T-helper 2 cell (primary cell): ENCODE measurements around the gene PSTPIP2.
A peak's percentile ranks its signal among the peaks of the same experiment; 100 is the strongest.
"Not testable (repeated sequence)": the region's sequence is repeated elsewhere in the genome, so short reads cannot be mapped to it uniquely, and the experiment has no call there.

Experiments used
- DNase-seq, 5 experiments: peaks; one replicate each; pipeline versions ENCODE4 v3.0.0 to v3.0.0-alpha.2; 2012 to 2022
- total RNA-seq, 2 donors: gene quantifications; one replicate each; lab custom pipeline; 2026; lab: John Stamatoyannopoulos, UW

The PSTPIP2 gene
- 24.6 to 30.0 reads per million in 2 donors for total RNA-seq

GRCh38 chr18:46071653-46072375, at the start of gene PSTPIP2:
PSTPIP2 (minus strand) TSS chr18:46072260; CDS start chr18:46072188, 72 bp downstream.
- peak; percentile 33 to 79 (median 51) for DNase-seq

GRCh38 chr18:46113751-46114150, 41.7 kb upstream of the PSTPIP2 start:
- no peak for DNase-seq

- DNase-seq, result no peak
Measured at GRCh38 chr18:46110406-46110805, 38.3 kb upstream of the PSTPIP2 start.

- DNase-seq, result no peak
Measured at GRCh38 chr18:46109386-46109785, 37.3 kb upstream of the PSTPIP2 start.

- peak; percentile 67 to 79 (median 75) for DNase-seq
Measured at GRCh38 chr18:46104128-46104911, 32.3 kb upstream of the PSTPIP2 start, which contains the start of gene HAUS1. HAUS1 (plus strand) TSS chr18:46104385; CDS start chr18:46104412, 27 bp downstream.

GRCh38 chr18:46099463-46099862, 27.4 kb upstream of the PSTPIP2 start:
- DNase-seq, result no peak

- no peak for DNase-seq
Measured at GRCh38 chr18:46098616-46098933, 26.5 kb upstream of the PSTPIP2 start.

- peak; percentile 67 to 92 (median 77) for DNase-seq
Measured at GRCh38 chr18:46097801-46098615, 25.9 kb upstream of the PSTPIP2 start, which contains the start of gene ATP5F1A. ATP5F1A (minus strand) TSS chr18:46098296; CDS start chr18:46098231, 65 bp downstream.

- peak in 2 of 5 experiments; percentile 6 to 35 for DNase-seq
Measured at GRCh38 chr18:46097431-46097800, 25.4 kb upstream of the PSTPIP2 start.

- DNase-seq, result peak in 1 of 5 experiments; percentile 31
Measured at GRCh38 chr18:46096651-46097300, 24.7 kb upstream of the PSTPIP2 start.

- DNase-seq, result no peak
Measured at GRCh38 chr18:46095532-46095931, 23.5 kb upstream of the PSTPIP2 start.

GRCh38 chr18:46088501-46088900, 16.4 kb upstream of the PSTPIP2 start:
- DNase-seq, result not testable (repeated sequence)

GRCh38 chr18:46084431-46084830, 12.4 kb upstream of the PSTPIP2 start:
- DNase-seq, result no peak

- no peak for DNase-seq
Measured at GRCh38 chr18:46080156-46080555, 8.1 kb upstream of the PSTPIP2 start.

- DNase-seq, result no peak
Measured at GRCh38 chr18:46079336-46079735, 7.3 kb upstream of the PSTPIP2 start.

GRCh38 chr18:46073474-46074331, 1.6 kb upstream of the PSTPIP2 start:
- peak in 2 of 5 experiments; percentile 44 to 65 for DNase-seq

GRCh38 chr18:46072959-46073358, 899 bp upstream of the PSTPIP2 start:
- DNase-seq, result no peak

- no peak for DNase-seq
Measured at GRCh38 chr18:46072376-46072867, 362 bp upstream of the PSTPIP2 start.

GRCh38 chr18:46070815-46071652, 1.0 kb downstream of the PSTPIP2 start:
- DNase-seq, result no peak

GRCh38 chr18:46070232-46070631, 1.8 kb downstream of the PSTPIP2 start:
- no peak for DNase-seq
